ENCODE results near the gene OR51B2. TPM values are rescaled to one million over a fixed set of nuclear protein-coding genes. Genes with fewer than 3 reads are reported as not detected.
"Not testable (repeated sequence)": the region's sequence is repeated elsewhere in the genome, so short reads cannot be mapped to it uniquely, and the experiment has no call there.

Gene OR51B2
- total RNA-seq, 1 donor from 2014 or later = not detected

- Mint-ChIP-seq H3K27ac (no peak overlapping the region), H3K4me1 (ENCODE audit: unreplicated experiment) (no peaks in the 10 kb centered on the region), H3K36me3 (no peaks in the 10 kb centered on the region), H3K27me3 (peaks cover 19% of the 10 kb centered on the region), H3K4me3 (no peak overlapping the region), H3K9me3 (no peaks in the 10 kb centered on the region)
- no peak for DNase-seq (ENCODE audit: extremely low spot score, unreplicated experiment)
- TF ChIP-seq CTCF (conservative IDR thresholded peaks at IDR 0.05) = no peak
Observed at GRCh38 chr11:5348551-5349194, 24.6 kb upstream of the OR51B2 start.

- no peak for TF ChIP-seq CTCF (conservative IDR thresholded peaks at IDR 0.05)
- H3K27me3 Mint-ChIP-seq = peaks cover 19% of the 10 kb centered on the region
- DNase-seq (ENCODE audit: extremely low spot score, unreplicated experiment) = no peak
- no peak overlapping the region for H3K27ac Mint-ChIP-seq
- no peak overlapping the region for H3K4me3 Mint-ChIP-seq
- H3K36me3 Mint-ChIP-seq = no peaks in the 10 kb centered on the region
- no peaks in the 10 kb centered on the region for H3K9me3 Mint-ChIP-seq
- H3K4me1 Mint-ChIP-seq (ENCODE audit: unreplicated experiment) = no peaks in the 10 kb centered on the region
Observed at GRCh38 chr11:5345831-5346230, 21.7 kb upstream of the OR51B2 start.

GRCh38 chr11:5343474-5344335 lies 19.6 kb upstream of the OR51B2 start, which contains the start of gene OR51B5:
OR51B5 (minus strand) TSS chr11:5343524; CDS start chr11:5343524, 0 bp downstream.
- no peak for DNase-seq (ENCODE audit: extremely low spot score, unreplicated experiment)
- H3K4me3 Mint-ChIP-seq = no peak within 1 kb of the TSS
- TF ChIP-seq CTCF (conservative IDR thresholded peaks at IDR 0.05) = no peak
- no peaks in the 10 kb centered on the region for H3K9me3 Mint-ChIP-seq
- no peaks in the 10 kb centered on the region for H3K4me1 Mint-ChIP-seq (ENCODE audit: unreplicated experiment)
- H3K36me3 Mint-ChIP-seq = no peaks in the 10 kb centered on the region
- no peak within 1 kb of the TSS for H3K27ac Mint-ChIP-seq
- peaks cover 15% of the 10 kb centered on the region for H3K27me3 Mint-ChIP-seq

- DNase-seq (ENCODE audit: extremely low spot score, unreplicated experiment) = no peak
- Mint-ChIP-seq H3K4me1 (ENCODE audit: unreplicated experiment) (no peaks in the 10 kb centered on the region), H3K4me3 (no peak overlapping the region), H3K27ac (no peak overlapping the region), H3K9me3 (no peaks in the 10 kb centered on the region), H3K27me3 (no peaks in the 10 kb centered on the region), H3K36me3 (no peaks in the 10 kb centered on the region)
- TF ChIP-seq CTCF (conservative IDR thresholded peaks at IDR 0.05) = no peak
Observed at GRCh38 chr11:5339771-5340322, 15.8 kb upstream of the OR51B2 start.

- H3K9me3 Mint-ChIP-seq; H3K4me3 Mint-ChIP-seq; H3K27me3 Mint-ChIP-seq; H3K4me1 Mint-ChIP-seq (ENCODE audit: unreplicated experiment); H3K36me3 Mint-ChIP-seq; DNase-seq (ENCODE audit: extremely low spot score, unreplicated experiment); H3K27ac Mint-ChIP-seq: not testable (repeated sequence)
Observed at GRCh38 chr11:5337253-5337652, 13.2 kb upstream of the OR51B2 start.

GRCh38 chr11:5336331-5336730 lies 12.2 kb upstream of the OR51B2 start:
- Mint-ChIP-seq H3K4me3 (no peak overlapping the region), H3K9me3 (no peaks in the 10 kb centered on the region), H3K27ac (no peak overlapping the region), H3K27me3 (no peaks in the 10 kb centered on the region), H3K36me3 (no peaks in the 10 kb centered on the region), H3K4me1 (ENCODE audit: unreplicated experiment) (no peaks in the 10 kb centered on the region)
- TF ChIP-seq CTCF (conservative IDR thresholded peaks at IDR 0.05) = no peak
- no peak for DNase-seq (ENCODE audit: extremely low spot score, unreplicated experiment)

Data from type B pancreatic cell (in vitro differentiated cells).